WTC11 (cell line): ENCODE data around the gene ATP12A.

Experiments used
- ATF2 ChIP-seq: sonication (generic); formaldehyde crosslinking; IDR thresholded peaks from 2 replicates; pipeline ENCODE4 v1.8.1; 2022; ENCODE audit warnings: low read depth, missing genetic modification reagents, borderline replicate concordance
- CREM ChIP-seq: sonication (generic); formaldehyde crosslinking; IDR thresholded peaks from 2 replicates; pipeline ENCODE4 v1.8.1; 2022; ENCODE audit warnings: mild to moderate bottlenecking, missing genetic modification reagents, moderate library complexity
- CTCF ChIP-seq: fragments of 200-600 bp; IDR thresholded peaks from 2 replicates; pipeline ENCODE4 v1.8.0; 2022; ENCODE audit warnings: antibody characterized with exemption
- FOXJ3 ChIP-seq: sonication (generic); formaldehyde crosslinking; IDR thresholded peaks from 2 replicates; pipeline ENCODE4 v1.9.0; 2021; ENCODE audit warnings: missing genetic modification reagents, mild to moderate bottlenecking, borderline replicate concordance
- FOXP4 ChIP-seq: sonication (generic); formaldehyde crosslinking; IDR thresholded peaks from 2 replicates; pipeline ENCODE4 v1.8.0; 2022; ENCODE audit warnings: mild to moderate bottlenecking, missing genetic modification reagents
- GABPB1 ChIP-seq: sonication (generic); formaldehyde crosslinking; IDR thresholded peaks from 2 replicates; pipeline ENCODE4 v1.8.1; 2023; ENCODE audit warnings: mild to moderate bottlenecking, missing genetic modification reagents
- MAX ChIP-seq: sonication (generic); formaldehyde crosslinking; IDR thresholded peaks from 2 replicates; pipeline ENCODE4 v1.8.0; 2022; ENCODE audit warnings: mild to moderate bottlenecking, missing genetic modification reagents
- RELA ChIP-seq: sonication (generic); formaldehyde crosslinking; IDR thresholded peaks from 2 replicates; pipeline ENCODE4 v1.8.1; 2022; ENCODE audit warnings: missing genetic modification reagents, mild to moderate bottlenecking, borderline replicate concordance
- SP1 ChIP-seq: sonication (generic); formaldehyde crosslinking; conservative IDR thresholded peaks from 2 replicates; pipeline ENCODE4 v1.8.1; 2022; ENCODE audit warnings: missing genetic modification reagents

- TF ChIP-seq CREM (CRISPR knock-in tag) (no peak), CTCF (no peak), FOXP4 (CRISPR knock-in tag) (no peak), SP1 (CRISPR knock-in tag) (no peak), FOXJ3 (CRISPR knock-in tag) (no peak), MAX (CRISPR knock-in tag) (no peak), RELA (CRISPR knock-in tag) (0 out of 2 replicates have a peak, but pooled peaks have one; percentile 32), GABPB1 (CRISPR knock-in tag) (no peak), ATF2 (CRISPR knock-in tag) (no peak)
These were observed 65.3 kb downstream of the ATP12A start for GRCh38 chr13:24745516-24745860.
